MCF 10A (cell line): ENCODE results near the gene SNX24. TPM values are rescaled to one million over a fixed set of nuclear protein-coding genes. Genes with fewer than 3 reads are reported as not detected.
A peak's percentile ranks its signal among the peaks of the same experiment; 100 is the strongest.

Experiments
- BruUV-seq: library from RNA; stranded (reverse); fragments of 400-500 nt; replicated peaks from 2 replicates; lab custom pipeline; 2021; lab: Mats Ljungman, UMichigan
- CTCF ChIA-PET: fragments of 300-600 bp; sonication (Branson Sonifier 250); formaldehyde crosslinking; extraction: SDS; loops from one replicate; lab custom pipeline; 2021; ENCODE audit warnings: antibody characterized with exemption, inconsistent platforms; lab: Yijun Ruan, JAX
- POLR2A ChIA-PET: fragments of 300-600, 350-650 bp; sonication (Branson Sonifier 250); formaldehyde crosslinking; extraction: SDS; loops from one replicate; lab custom pipeline; 2020; ENCODE audit warnings: antibody characterized with exemption, inconsistent platforms; lab: Yijun Ruan, JAX
- DNase-seq: peaks from one replicate; pipeline ENCODE4 v3.0.0-alpha.2; 2018; ENCODE audit not compliant: unreplicated experiment
- H3K27ac Mint-ChIP-seq: one replicate; pipeline ENCODE4 v1.8.0; 2022; ENCODE audit warnings: mild to moderate bottlenecking, low read depth, mixed read lengths; ENCODE audit not compliant: unreplicated experiment
- H3K27me3 Mint-ChIP-seq: one replicate; pipeline ENCODE4 v1.8.0; 2022; ENCODE audit warnings: mixed read lengths; ENCODE audit not compliant: insufficient read depth, unreplicated experiment
- H3K36me3 Mint-ChIP-seq: one replicate; pipeline ENCODE4 v1.8.0; 2022; ENCODE audit warnings: mild to moderate bottlenecking, moderate library complexity, mixed read lengths; ENCODE audit not compliant: insufficient read depth, unreplicated experiment
- H3K4me1 Mint-ChIP-seq: one replicate; pipeline ENCODE4 v1.8.0; 2022; ENCODE audit warnings: mixed read lengths; ENCODE audit not compliant: insufficient read depth, unreplicated experiment
- H3K4me3 Mint-ChIP-seq: one replicate; pipeline ENCODE4 v1.8.0; 2022; ENCODE audit warnings: mild to moderate bottlenecking, moderate library complexity, mixed read lengths; ENCODE audit not compliant: unreplicated experiment
- H3K9me3 Mint-ChIP-seq: one replicate; pipeline ENCODE4 v1.8.0; 2022; ENCODE audit warnings: mixed read lengths; ENCODE audit not compliant: unreplicated experiment
- intact Hi-C: fragments of 100-400 bp; cut with micrococcal nuclease; formaldehyde crosslinking; loops from 2 replicates; pipeline ENCODE4 v1.14.1; 2022
- total RNA-seq: library from RNA; stranded (reverse); gene quantifications from 2 replicates; pipeline ENCODE4 v1.2.3, GENCODE V29; 2022
- TF ChIP-seq, protein P1 (sequence below): fragments of 200-600 bp; IDR thresholded peaks from one replicate; pipeline ENCODE4 v1.8.0; 2022; ENCODE audit warnings: antibody characterized with exemption, mild to moderate bottlenecking; ENCODE audit not compliant: unreplicated experiment

Gene SNX24
- total RNA-seq, 1 experiment from 2014 or later = 97.0 TPM

DNA sequence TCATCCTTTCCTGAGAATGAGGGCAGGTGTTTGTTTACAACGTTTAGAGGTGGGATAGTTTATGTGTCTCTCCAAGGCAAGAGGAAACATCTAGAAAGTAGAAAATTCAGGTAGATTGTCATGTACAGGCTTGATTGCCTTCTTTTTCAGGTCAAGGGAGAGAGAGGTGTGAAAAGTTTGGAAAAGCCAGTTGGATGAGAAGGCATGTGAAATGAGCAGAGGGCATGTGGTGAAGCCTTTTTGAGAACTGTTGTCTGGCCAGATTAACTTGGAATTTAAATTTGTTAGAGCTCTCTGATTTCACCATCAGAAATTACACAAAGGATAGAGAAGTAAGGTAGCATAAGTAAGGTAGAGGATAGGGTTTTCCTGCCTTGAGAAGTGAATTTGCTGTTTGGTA, 74.6 kb downstream of the SNX24 start:
- TF ChIP-seq, protein P1, sequence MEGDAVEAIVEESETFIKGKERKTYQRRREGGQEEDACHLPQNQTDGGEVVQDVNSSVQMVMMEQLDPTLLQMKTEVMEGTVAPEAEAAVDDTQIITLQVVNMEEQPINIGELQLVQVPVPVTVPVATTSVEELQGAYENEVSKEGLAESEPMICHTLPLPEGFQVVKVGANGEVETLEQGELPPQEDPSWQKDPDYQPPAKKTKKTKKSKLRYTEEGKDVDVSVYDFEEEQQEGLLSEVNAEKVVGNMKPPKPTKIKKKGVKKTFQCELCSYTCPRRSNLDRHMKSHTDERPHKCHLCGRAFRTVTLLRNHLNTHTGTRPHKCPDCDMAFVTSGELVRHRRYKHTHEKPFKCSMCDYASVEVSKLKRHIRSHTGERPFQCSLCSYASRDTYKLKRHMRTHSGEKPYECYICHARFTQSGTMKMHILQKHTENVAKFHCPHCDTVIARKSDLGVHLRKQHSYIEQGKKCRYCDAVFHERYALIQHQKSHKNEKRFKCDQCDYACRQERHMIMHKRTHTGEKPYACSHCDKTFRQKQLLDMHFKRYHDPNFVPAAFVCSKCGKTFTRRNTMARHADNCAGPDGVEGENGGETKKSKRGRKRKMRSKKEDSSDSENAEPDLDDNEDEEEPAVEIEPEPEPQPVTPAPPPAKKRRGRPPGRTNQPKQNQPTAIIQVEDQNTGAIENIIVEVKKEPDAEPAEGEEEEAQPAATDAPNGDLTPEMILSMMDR = no peak
- H3K27me3 Mint-ChIP-seq = no peaks in the 10 kb centered on the region
- no peak overlapping the region for H3K27ac Mint-ChIP-seq
- no TSS peak for BruUV-seq
- ChIA-PET POLR2A (interaction anchor here (0.6 to 1.0 kb wide), 3 partner anchors 10 to 504 kb away, joined by 3 read pairs; no protein-coding TSS in a partner anchor), CTCF (interaction anchor here (0.6 to 1.0 kb wide), 3 partner anchors 12 to 198 kb away, joined by 3 read pairs; no protein-coding TSS in a partner anchor)
- DNase-seq = no peak
- H3K36me3 Mint-ChIP-seq = peaks cover 6% of the 10 kb centered on the region
- no peak overlapping the region for H3K4me3 Mint-ChIP-seq
- H3K9me3 Mint-ChIP-seq = no peaks in the 10 kb centered on the region
- peaks cover 18% of the 10 kb centered on the region for H3K4me1 Mint-ChIP-seq
- intact Hi-C loops = no loop called here

DNA sequence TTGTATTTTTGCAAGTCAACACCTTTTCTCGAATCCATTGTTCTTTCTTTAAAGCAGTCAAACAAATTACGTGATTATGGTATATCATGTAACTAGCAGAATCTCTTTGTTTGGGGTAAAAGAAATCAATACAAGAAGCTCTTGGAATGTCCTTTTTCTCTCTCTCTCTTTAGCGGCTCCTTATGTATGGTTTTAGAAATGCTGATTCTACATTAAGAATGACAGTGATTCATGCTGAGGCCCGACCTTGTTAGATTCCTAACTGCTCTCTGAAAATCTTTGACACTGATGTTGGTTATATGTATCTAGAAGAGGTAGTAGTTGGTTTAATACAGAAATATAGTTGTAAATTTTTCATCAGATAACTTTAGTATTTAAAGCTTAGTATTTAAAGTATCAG, 76.4 kb downstream of the SNX24 start:
- no TSS peak for BruUV-seq
- no peaks in the 10 kb centered on the region for H3K27me3 Mint-ChIP-seq
- ChIA-PET CTCF (interaction anchor here (0.6 kb wide), 2 partner anchors 16 to 301 kb away, joined by 3 to 4 read pairs; no protein-coding TSS in a partner anchor), POLR2A (no interaction called here)
- peaks cover 6% of the 10 kb centered on the region for H3K4me1 Mint-ChIP-seq
- DNase-seq = no peak
- H3K27ac Mint-ChIP-seq = no peak overlapping the region
- intact Hi-C loops = no loop called here
- peaks cover 6% of the 10 kb centered on the region for H3K36me3 Mint-ChIP-seq
- TF ChIP-seq, protein P1 = no peak
- H3K9me3 Mint-ChIP-seq = no peaks in the 10 kb centered on the region
- no peak overlapping the region for H3K4me3 Mint-ChIP-seq

DNA sequence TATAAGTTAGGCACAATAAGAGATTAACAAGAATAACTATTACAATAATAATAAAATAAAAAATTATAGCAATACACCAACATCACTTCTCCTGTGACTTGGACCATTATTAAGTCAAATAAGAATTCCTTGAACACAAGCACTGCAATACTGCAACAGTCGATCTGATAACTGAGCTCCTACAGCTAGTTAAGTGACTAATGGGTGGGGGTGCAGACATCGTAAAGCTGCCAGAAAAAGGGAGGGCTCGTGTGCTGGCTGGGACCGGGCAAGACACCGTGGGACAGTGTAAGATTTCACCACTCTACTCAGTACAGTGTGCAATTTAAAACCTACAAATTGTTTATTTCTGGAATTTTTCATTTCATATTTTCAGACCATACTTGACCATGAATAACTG, 78.8 kb downstream of the SNX24 start:
- peak; percentile 81 for DNase-seq
- POLR2A ChIA-PET = interaction anchor here (0.6 kb wide), 1 partner anchor 101 kb away, joined by 3 read pairs; no protein-coding TSS in a partner anchor
- H3K4me1 Mint-ChIP-seq = peaks cover 6% of the 10 kb centered on the region
- CTCF ChIA-PET = interaction anchor here (0.6 to 1.9 kb wide), 3 partner anchors 14 to 29 kb away, joined by 3 to 7 read pairs (median 4); no protein-coding TSS in a partner anchor
- H3K9me3 Mint-ChIP-seq = no peaks in the 10 kb centered on the region
- no peaks in the 10 kb centered on the region for H3K36me3 Mint-ChIP-seq
- no peaks in the 10 kb centered on the region for H3K27me3 Mint-ChIP-seq
- H3K4me3 Mint-ChIP-seq = no peak overlapping the region
- TF ChIP-seq, protein P1 = no peak
- intact Hi-C loops = no loop called here
- no TSS peak for BruUV-seq
- no peak overlapping the region for H3K27ac Mint-ChIP-seq

DNA sequence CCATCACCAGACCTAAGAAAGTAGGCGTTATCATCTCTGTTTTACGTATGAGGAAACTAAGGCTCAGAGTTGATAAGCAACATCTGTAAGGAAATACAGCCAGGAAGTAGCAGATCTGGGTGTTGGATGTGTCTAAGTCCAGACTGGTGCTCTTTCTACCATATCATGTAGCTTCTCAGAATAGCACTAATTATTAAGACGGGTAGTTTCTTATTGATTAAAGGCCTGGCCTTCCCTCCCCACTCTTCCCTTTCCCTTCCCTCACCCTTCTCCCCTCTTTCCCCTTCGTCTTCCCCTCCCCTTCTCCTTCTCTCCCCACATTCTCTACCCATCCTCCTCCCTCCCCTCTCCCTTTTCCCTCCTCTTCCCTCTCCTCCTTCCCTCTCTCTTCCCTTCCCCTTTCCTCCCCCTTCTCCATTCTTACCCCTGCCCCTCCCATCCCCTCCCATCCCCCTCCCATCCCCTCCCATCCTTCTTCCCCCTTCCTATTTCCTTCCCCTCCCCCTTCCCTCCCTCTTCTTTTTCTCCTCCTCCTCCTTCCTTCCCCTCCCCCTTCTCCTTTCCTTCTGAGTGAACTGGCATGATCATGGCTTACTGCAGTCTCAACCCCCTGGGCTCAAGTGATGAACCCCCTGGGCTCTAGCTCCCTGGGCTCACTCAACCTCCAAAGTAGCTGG, 79.4 kb downstream of the SNX24 start:
- intact Hi-C loops = no loop called here
- CTCF ChIA-PET = interaction anchor here (0.5 to 1.4 kb wide), 4 partner anchors 8 to 221 kb away, joined by 3 to 5 read pairs (median 3); no protein-coding TSS in a partner anchor
- Mint-ChIP-seq H3K9me3 (no peaks in the 10 kb centered on the region), H3K27ac (no peak overlapping the region), H3K27me3 (no peaks in the 10 kb centered on the region), H3K4me1 (peaks cover 6% of the 10 kb centered on the region), H3K36me3 (no peaks in the 10 kb centered on the region), H3K4me3 (no peak overlapping the region)
- POLR2A ChIA-PET = interaction anchor here (0.6 kb wide), 1 partner anchor 102 kb away, joined by 3 read pairs; no protein-coding TSS in a partner anchor
- BruUV-seq = no TSS peak
- no peak for DNase-seq
- TF ChIP-seq, protein P1 = no peak
